ENCODE data around the gene CACNG7.

DNA sequence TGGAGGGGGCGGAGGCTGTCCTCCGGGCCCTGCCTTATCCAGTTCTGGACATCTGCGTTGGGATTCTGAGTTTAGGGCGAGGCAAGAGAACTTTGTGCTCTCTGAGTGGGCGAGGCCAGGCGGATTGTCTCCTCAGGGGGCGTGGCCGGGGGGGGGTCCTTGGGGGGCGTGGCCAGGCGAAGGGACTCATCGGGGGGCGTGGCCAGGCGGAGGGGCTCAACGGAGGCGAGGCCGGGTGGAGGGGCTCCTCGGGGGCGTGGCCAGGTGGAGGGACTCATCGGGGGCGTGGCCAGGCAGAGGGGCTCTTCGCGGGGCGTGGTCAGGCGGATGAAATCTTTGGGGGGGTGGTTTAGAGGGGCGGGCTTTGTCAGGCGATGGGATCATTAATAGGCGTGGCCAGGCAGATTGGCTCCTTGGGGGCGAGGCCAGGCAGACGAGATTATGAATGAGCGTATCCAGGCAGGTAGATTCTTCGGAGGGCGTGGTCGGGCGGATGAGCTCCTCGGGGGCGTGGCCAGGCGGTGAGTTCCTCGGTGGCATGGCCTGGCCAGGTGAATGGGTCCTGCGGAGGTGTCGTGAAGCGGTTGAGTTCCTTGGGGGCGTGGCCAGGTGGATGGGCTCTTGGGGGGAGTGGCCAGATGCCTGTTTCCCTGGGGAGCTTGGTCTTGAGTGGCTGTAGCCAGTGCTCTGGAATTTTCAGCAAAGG lies 10.3 kb upstream of the CACNG7 start:
- no peak for TF ChIP-seq SIN3A (IDR thresholded peaks at IDR 0.05; ENCODE audit: low read depth, low read length)
- TF ChIP-seq, protein P1, sequence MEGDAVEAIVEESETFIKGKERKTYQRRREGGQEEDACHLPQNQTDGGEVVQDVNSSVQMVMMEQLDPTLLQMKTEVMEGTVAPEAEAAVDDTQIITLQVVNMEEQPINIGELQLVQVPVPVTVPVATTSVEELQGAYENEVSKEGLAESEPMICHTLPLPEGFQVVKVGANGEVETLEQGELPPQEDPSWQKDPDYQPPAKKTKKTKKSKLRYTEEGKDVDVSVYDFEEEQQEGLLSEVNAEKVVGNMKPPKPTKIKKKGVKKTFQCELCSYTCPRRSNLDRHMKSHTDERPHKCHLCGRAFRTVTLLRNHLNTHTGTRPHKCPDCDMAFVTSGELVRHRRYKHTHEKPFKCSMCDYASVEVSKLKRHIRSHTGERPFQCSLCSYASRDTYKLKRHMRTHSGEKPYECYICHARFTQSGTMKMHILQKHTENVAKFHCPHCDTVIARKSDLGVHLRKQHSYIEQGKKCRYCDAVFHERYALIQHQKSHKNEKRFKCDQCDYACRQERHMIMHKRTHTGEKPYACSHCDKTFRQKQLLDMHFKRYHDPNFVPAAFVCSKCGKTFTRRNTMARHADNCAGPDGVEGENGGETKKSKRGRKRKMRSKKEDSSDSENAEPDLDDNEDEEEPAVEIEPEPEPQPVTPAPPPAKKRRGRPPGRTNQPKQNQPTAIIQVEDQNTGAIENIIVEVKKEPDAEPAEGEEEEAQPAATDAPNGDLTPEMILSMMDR (IDR thresholded peaks at IDR 0.05 in 2 of 3, conservative IDR thresholded peaks at IDR 0.05 in 1 of 3; ENCODE audit: control insufficient read depth in 2 of 3, extremely low read depth in 1 of 3, insufficient read depth in 1 of 3, low read depth in 3 of 3, low read length in 3 of 3) = no peak
- no peak for TF ChIP-seq POLR2A (IDR thresholded peaks at IDR 0.05; ENCODE audit: low read depth, low read length)
- TF ChIP-seq NR2C2 (IDR thresholded peaks at IDR 0.05; ENCODE audit: borderline replicate concordance, control insufficient read depth, insufficient read length, low read depth) = no peak
- TF ChIP-seq, protein P2, sequence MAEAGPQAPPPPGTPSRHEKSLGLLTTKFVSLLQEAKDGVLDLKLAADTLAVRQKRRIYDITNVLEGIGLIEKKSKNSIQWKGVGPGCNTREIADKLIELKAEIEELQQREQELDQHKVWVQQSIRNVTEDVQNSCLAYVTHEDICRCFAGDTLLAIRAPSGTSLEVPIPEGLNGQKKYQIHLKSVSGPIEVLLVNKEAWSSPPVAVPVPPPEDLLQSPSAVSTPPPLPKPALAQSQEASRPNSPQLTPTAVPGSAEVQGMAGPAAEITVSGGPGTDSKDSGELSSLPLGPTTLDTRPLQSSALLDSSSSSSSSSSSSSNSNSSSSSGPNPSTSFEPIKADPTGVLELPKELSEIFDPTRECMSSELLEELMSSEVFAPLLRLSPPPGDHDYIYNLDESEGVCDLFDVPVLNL (IDR thresholded peaks at IDR 0.05; ENCODE audit: low read depth, low read length) = no peak
- no peak for TF ChIP-seq REST (IDR thresholded peaks at IDR 0.05; ENCODE audit: low read depth, low read length)
- no peak for TF ChIP-seq FOXK2 (IDR thresholded peaks at IDR 0.05)
- no peak for TF ChIP-seq HCFC1 (IDR thresholded peaks at IDR 0.05; ENCODE audit: low read length)
- TF ChIP-seq FOXM1 (IDR thresholded peaks at IDR 0.05; ENCODE audit: low read depth, low read length) = no peak
- no peak for TF ChIP-seq POLR2AphosphoS5 (IDR thresholded peaks at IDR 0.05; ENCODE audit: low read length)

Data from GM12878 (cell line).